ENCODE results near the gene LRRC2. TPM values are rescaled to one million over a fixed set of nuclear protein-coding genes. Genes with fewer than 3 reads are reported as not detected.
"Not testable (repeated sequence)": the region's sequence is repeated elsewhere in the genome, so short reads cannot be mapped to it uniquely, and the experiment has no call there.

LRRC2 gene
- total RNA-seq: 0.12 and 0.15 TPM in 2 replicates

- intact Hi-C loops (cut with micrococcal nuclease): loop anchor here (2.0 kb wide), 2 partner anchors 23 to 77 kb away; no protein-coding TSS in a partner anchor
Observed at GRCh38 chr3:46566040-46566641, at the start of gene LRRC2. Gene LRRC2, minus strand, starts transcription at chr3:46566302. Its CDS starts 14,711 bp downstream, at chr3:46551591.

GRCh38 chr3:46615050-46615775, 49.1 kb upstream of the LRRC2 start:
- intact Hi-C loops (cut with micrococcal nuclease): no loop called here

GRCh38 chr3:46614431-46614830, 48.3 kb upstream of the LRRC2 start:
- intact Hi-C loops (cut with micrococcal nuclease): no loop called here

GRCh38 chr3:46613313-46614005, 47.4 kb upstream of the LRRC2 start:
- intact Hi-C loops (cut with micrococcal nuclease): no loop called here

GRCh38 chr3:46612324-46612723, 46.2 kb upstream of the LRRC2 start, which contains the start of gene FAM240A:
Gene FAM240A, plus strand, starts transcription at chr3:46612525. Its CDS starts 159 bp downstream, at chr3:46612684.
- intact Hi-C loops (cut with micrococcal nuclease): no loop called here

GRCh38 chr3:46609944-46610722, 44.0 kb upstream of the LRRC2 start:
- intact Hi-C loops (cut with micrococcal nuclease): no loop called here

GRCh38 chr3:46609212-46609721, 43.2 kb upstream of the LRRC2 start:
- intact Hi-C loops (cut with micrococcal nuclease): no loop called here

- intact Hi-C loops (cut with micrococcal nuclease): no loop called here
Observed at GRCh38 chr3:46607603-46608028, 41.5 kb upstream of the LRRC2 start.

- intact Hi-C loops (cut with micrococcal nuclease): no loop called here
Observed at GRCh38 chr3:46604127-46604526, 38.0 kb upstream of the LRRC2 start.

- intact Hi-C loops (cut with micrococcal nuclease): no loop called here
Observed at GRCh38 chr3:46603446-46604046, 37.4 kb upstream of the LRRC2 start.

- intact Hi-C loops (cut with micrococcal nuclease): no loop called here
Observed at GRCh38 chr3:46599590-46599989, 33.5 kb upstream of the LRRC2 start.

GRCh38 chr3:46595819-46596314, 29.8 kb upstream of the LRRC2 start:
- intact Hi-C loops (cut with micrococcal nuclease): no loop called here

- intact Hi-C loops (cut with micrococcal nuclease): no loop called here
Observed at GRCh38 chr3:46594723-46595122, 28.6 kb upstream of the LRRC2 start.

GRCh38 chr3:46593979-46594378, 27.9 kb upstream of the LRRC2 start:
- intact Hi-C loops (cut with micrococcal nuclease): no loop called here

- intact Hi-C loops (cut with micrococcal nuclease): no loop called here
Observed at GRCh38 chr3:46593274-46593862, 27.3 kb upstream of the LRRC2 start.

- intact Hi-C loops (cut with micrococcal nuclease): not testable (repeated sequence)
Observed at GRCh38 chr3:46587268-46587667, 21.2 kb upstream of the LRRC2 start.

- intact Hi-C loops (cut with micrococcal nuclease): no loop called here
Observed at GRCh38 chr3:46586738-46587246, 20.7 kb upstream of the LRRC2 start.

GRCh38 chr3:46585799-46586693, 19.9 kb upstream of the LRRC2 start:
- intact Hi-C loops (cut with micrococcal nuclease): no loop called here
